Iris pigment epithelial cell (primary cell): ENCODE data around the gene B3GAT1.

ENCODE experiments used
- DNase-seq: peaks from one replicate; pipeline ENCODE4 v3.0.0-alpha.2; 2011; ENCODE audit warnings: low read depth

Gene B3GAT1

DNA sequence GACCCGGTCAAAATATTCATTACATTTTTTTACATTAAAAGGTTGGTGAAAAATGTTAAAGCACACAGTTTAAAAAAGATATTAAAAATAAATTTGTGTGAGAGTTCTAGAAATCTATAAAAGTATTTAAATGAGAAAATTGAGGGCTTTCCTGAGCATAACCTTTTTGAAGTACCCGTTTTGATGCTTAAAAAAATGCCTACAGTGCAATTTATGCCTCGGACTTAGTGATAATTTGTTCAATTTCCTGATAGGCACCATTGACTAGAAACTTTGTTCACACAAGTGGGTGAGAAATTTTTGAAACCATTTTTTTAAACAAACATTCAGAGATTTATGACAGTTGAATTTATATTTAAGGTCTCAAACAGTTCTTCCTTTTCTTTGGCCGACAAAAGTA, 29.7 kb upstream of the B3GAT1 start:
- DNase-seq = no peak

- no peak for DNase-seq
Measured at GRCh38 chr11:134441281-134441680, 29.2 kb upstream of the B3GAT1 start.

DNA sequence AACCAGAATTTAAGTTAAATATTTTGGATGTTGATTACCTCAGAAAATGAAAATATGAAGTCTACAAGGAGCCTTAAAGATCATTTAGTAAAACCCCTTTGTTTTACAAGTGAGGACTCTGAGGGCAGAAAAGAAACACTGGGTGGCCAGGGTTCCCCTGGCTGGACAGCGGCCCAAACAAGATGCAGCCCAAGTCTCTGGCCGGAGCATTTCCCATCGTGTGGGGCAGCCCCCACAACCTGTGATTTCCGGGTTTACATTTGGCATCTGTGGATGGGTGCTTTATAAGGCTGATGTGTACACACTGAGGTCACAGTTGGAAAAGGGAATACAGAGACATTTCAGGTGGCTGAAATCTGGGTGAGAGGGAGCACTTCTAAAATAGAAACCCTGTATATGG, 28.8 kb upstream of the B3GAT1 start:
- no peak for DNase-seq

GRCh38 chr11:134438542-134439537, 26.8 kb upstream of the B3GAT1 start:
- DNase-seq = no peak

DNA sequence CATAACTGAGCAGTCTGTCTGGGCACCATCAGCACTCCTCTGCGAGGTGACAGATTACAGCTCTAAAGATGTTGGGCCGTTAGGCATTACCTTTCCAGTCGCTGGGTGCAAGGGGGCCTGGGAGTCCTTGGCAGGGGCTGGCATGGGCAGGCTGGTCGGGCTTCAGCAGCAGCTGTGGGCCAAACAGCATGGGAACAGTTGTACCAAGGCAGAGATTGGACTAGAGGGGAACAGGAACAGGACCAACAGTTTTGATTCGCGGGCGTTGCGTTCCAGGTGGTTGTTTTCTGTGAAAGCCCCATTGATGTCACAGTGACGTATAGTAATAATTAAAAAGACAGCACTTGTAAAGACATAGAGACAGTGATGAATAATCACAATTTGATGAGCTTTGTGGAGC, 25.8 kb upstream of the B3GAT1 start:
- DNase-seq = no peak

- no peak for DNase-seq
Measured at GRCh38 chr11:134436781-134437180, 24.7 kb upstream of the B3GAT1 start.

GRCh38 chr11:134433806-134434205, 21.8 kb upstream of the B3GAT1 start:
- DNase-seq = no peak

DNA sequence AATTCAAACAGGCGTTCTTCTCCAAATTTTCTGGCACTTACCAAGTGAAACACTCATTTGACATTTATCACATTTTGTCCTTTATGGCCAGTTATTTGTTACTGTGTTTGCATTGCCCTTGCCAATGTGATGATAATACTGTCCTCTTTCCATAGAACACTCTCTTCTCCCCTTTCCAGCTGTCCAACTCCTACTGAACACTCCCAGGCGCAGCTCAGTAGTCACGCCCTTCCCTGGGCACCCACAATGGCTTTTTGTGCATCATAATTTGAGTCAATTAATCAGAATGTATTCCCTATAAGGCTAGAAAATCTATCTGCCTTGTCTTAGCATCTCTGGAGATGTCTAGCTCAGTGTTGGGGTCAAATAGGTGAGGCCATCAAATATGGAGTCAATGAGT, 21.2 kb upstream of the B3GAT1 start:
- no peak for DNase-seq

DNA sequence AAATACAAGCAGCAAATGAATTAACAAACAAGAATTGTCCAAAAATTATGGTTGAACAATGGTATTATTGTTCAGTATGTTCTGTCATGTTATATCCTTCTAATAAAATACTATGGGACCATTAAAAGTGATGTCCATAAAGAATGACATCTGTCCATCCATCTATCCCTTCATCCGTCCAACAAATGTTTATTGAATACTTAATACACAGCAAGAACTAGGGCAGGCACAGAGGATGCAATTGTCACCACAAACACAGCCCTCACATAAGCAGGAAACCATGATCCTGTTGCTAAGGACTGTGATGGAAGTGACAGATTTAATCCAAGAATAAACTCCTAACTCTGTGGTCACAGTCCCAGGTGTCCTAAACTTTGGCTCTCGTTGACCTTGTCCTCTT, 20.7 kb upstream of the B3GAT1 start:
- no peak for DNase-seq

- DNase-seq = no peak
Measured at GRCh38 chr11:134429106-134429505, 17.1 kb upstream of the B3GAT1 start.

DNA sequence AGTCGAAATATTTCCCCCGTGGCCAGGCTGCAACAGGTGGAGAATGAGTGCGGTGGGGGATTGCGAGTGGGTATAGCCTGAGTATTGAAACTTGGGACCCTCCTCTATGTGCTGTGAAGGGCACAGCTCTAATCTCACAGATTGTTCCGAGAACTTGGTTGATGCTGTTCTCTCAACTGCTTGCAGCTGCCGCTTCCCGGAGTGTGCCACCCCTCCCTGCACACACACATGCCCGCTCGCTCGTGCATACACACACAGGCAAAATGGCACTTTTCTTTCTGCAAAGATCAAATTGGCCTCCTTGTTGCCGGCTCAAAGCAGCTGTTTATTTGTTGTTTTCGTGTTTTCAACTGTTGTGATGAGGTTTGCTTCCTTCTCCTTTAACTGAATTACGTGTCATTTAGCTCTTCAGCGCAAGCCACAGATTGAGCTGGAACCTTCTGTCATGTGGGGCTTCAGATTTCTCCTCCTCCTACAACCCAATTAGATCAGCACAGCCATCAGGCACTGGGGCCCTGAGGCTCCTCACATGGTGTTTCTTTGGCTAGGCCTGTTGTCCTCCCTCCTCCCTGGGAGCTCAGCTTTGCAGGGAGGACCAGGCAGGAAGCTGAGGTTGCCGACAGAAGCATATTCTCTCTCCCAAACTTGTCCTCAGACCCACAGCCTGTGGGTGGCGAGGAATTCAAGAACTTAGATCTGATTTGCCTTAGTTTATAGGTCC, 13.9 kb upstream of the B3GAT1 start:
- DNase-seq = no peak

DNA sequence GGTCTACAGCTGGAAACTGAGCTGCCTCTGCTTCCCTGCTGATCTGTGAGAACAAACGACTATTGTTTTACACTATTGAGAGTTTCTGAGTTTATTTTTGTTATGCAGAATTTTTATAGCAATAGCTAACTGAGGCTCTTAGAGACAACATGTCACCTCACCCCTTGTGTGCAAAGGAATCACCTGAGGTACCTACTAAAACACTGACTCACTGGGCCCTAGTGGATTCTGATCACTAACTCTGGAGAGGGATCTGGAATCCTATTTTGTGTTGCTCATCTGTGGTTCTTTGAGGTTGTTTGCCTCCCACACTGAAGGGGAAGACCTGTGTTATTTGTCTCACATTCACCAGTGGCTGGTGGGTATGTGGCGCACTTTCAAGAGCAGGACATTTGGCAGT, 13.4 kb upstream of the B3GAT1 start:
- no peak for DNase-seq

DNA sequence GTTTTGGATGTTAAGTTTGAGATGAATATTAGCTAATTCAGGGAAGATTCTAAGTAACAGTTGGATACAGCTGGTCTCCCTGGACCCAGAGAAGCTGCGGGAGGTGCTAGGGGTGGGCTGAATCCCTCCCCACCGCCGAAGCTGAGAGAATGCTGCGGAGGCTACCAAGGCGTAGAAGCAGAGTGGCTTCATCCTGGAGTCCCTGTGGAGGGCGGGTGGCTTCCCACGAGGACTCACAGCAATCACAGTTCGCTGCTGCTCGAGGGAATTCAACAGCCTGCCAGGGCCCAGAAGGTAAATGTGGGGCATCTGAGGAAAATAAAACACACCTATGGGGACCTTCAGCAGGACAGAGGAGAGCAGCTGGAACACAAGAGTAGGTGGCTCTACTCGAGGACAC, 11.1 kb upstream of the B3GAT1 start:
- no peak for DNase-seq

- peak; percentile 34 for DNase-seq
Measured at GRCh38 chr11:134417871-134418840, 6.1 kb upstream of the B3GAT1 start.

- DNase-seq = no peak
Measured at GRCh38 chr11:134416726-134417125, 4.7 kb upstream of the B3GAT1 start.

DNA sequence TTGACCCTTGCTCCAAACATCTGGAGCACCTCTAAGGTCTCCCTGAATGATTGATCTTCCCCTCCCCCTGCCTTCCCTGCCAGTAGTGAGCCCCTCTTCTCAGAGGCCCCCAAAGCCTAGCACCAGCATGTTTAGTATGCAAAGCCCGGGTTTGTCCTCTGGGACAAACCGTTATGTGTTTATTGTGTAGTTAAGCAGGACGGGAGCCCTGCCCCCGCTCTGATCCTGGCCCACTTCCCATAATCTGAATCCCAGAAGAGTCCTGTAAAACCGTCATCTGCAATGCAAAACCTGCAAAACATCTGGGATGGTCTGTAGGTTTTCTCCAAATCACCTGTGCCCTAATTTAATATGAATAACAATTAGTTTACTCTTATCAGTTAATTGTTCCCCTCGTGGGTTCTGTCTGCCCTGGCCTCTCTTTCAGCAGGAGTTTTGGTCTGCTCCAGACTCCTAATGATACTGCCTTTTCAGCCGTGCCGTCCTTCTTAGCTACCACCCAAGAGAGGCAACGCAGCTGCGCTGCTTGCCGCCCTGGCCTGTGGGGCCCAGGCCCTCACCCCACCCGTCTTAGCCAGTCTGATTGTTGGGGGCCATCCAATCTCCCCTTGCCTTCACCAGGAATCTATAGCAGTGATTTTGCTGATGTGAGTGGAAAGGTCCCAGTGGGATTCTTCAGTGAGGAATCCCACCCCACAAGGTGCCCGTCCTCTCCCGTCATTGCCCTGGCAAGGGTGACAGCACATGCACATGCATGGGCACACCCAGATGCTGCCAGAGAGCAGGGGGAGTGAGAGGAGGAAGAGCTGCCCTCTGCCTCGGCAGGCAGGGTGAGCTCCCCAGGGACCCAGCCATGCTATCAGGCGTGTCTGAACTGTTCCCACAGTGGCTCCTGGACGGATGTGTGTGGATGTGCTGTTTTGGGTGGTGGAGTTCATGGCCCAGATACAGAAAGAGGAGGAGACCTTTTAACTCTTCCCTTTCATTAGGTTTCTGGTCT, 3.0 kb upstream of the B3GAT1 start:
- DNase-seq = no peak

DNA sequence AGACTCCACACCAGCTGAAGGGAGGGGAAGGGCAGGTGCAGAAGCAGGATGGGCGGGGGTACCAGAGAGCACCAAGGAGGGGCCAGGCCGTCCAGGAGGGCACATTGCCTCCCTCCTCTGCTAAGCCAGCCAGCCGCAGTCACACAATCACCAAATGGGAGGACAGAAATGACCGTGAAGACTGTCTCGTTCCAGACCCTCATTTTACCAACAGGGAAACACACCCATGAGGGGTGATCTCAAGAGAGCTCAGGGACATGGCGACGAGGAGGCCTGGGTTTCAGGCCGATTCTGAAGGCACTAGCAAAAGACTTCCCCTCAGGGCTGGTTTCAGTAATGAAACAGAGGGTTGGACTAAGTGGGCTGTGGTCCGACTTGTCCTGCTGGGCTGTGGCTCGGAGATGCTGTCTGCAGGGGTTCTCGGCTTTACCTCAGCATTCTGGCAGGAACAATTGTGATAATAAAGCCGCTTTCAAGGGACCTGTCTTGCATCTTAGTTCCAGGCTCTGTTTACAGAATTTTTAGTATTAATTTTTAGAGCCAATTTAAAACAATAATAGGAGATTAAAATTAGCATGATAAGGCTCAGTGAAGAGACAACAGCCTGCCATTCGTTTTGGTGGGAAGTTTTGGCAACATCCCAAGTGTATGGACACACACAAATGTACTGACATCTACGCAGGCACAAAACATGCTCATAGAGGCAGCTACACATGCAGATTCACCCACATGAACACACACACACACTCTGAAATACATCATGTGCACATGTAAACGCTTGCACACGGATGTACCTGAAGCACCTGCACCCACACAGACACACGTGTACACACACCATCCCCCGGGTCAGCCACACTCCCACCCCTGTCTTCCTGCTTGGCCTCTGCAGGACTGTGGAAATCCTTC, 2.0 kb upstream of the B3GAT1 start:
- no peak for DNase-seq

DNA sequence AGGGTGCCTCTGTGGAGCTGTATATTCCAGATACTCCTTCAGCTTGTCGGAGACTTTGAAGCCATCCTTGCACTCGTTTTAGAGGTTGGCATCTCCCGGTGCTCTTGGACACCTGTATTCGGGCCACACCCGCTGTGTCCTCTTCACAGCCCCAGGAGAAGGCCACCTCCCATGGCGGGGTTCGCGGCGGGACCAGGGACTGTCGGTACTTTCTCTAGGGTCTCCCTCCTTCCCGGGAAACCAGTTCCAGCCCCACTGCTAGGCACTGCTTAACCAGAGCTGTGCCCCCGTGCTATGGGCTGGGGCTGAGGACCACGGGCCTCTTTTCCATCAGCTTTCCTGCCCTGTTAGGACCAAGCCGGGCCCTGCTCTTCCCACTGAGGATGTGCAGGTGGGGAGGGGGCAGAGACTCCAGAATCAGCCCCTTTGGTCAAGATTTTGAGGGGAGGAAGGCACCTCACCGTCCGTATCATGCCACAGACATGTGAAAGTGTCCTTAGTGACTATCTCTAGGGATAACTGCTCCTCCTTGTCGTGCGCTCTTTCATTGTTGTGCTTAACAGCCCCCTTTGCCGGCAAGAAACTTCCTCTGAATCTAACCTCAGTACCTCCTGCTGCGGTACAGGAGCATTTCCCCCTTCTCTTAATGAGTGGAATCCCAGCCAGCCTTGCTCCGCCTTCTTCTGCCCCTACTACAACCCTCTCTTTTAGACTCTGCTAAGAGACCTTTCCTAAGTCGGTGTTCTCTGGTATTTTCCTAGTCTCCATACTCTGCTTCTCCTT, 1.2 kb upstream of the B3GAT1 start:
- DNase-seq = no peak

GRCh38 chr11:134410766-134411165, 1.3 kb downstream of the B3GAT1 start:
- DNase-seq = no peak
